Measurements from ENCODE around the gene SMOC2.
"Not testable (repeated sequence)": the region's sequence is repeated elsewhere in the genome, so short reads cannot be mapped to it uniquely, and the experiment has no call there.

SMOC2 gene

DNA sequence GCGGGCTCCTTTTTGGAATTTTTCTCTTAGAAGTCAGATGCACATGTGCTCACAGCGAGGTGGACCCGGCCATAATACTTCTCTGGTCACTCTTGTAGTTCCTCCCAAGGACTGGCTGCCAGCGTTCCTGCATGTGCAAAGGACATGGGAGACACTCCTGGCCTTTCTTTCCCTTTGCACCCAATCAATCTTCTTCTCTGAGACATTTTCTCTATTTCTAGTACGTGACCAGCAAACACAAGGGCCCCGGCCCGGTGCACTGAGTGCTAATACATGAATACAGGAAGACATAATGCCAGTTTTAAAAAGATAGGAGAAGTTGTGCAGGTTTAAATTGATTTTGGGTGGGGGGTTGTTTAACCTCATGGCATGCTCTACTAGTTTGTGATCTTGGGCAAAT is 233.6 kb downstream of the SMOC2 start:
- DNase-seq (ENCODE audit: low read depth in 1 of 2, low spot score in 1 of 2) = no peak

DNA sequence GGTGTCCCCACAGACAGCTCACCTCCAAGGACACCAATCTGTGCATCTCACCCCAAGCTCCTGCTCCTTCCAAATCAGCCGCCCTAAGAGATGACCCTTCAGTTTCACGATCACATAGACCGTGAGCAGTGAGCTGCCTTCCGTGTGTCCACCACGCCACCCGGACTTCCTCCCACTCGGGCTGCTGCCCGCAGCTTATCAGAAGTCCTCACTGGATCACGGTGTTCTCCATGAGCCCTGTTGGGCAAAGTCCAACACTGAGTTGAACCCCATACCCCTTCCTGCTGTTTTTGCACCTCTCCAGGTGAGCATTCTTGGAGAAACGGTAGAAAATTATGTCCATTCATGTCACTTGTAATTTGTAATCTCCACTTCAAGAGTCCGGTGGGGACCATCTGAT is 234.4 kb downstream of the SMOC2 start:
- no peak for DNase-seq (ENCODE audit: low read depth in 1 of 2, low spot score in 1 of 2)

DNA sequence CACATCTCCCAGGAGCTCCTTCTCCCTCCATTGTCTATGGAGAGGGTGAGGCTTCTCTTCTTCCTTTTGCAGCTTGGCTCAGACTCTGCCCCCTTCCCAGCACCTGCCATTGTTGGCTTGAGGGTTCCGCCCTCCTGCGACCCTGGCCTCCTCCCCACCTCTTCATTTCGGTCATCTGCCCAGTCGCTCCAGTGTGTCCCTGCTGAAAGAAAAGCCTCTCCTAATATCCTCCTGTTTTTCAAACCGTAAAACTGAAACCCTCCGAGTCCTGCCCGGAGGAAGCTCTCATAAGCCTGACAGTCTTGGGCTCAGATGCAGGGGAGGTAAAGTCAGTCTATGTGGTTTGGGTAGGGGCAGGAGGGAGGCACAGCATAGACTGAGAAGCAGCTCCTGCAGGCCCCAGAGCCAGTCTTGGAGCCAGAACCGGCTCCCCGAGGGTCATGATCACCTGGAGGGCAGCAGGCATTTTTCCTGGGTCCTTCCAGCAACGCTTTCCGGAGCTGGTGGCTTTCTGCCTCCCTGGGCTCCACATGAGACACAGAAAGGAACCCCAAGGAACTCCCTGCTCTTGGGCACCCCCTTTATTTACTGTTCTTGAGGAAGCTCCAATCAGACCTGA is 235.1 kb downstream of the SMOC2 start:
- DNase-seq (ENCODE audit: low read depth in 1 of 2, low spot score in 1 of 2) = no peak

DNA sequence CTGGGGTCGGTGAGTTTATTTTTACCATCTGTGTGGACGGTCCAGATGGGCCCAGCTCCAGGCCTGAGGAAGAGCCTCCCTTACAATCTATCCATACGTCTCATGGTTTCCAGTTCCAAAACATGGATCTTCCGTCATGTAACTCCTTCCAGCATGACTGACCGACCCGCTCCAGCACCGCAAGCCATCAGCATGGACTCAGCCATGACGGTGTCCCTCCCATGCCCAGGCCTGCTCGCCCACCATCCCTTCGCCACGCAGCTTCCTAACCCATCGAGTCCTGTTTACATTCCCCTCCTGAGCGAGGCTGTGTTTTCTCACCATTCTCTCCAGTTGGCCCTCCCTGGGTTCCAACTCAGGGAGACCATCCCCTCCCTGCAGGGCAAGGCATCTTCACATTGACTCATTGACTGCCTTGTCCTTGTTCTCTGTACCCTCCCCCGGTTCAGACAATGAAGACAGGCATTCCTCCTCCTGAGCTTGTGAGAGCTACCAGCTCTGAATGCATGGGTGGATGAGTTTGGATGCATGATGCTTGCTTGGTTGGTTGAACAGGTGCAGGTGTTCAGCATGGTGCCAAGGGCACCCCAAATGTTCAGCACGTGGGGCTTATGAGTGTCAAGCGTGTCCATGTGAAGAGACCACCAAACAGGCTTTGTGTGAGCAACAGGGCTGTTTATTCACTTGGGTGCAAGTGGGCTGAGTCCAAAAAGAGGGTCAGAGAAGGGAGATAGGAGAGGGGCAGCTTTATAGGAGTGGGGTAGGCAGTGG is 235.8 kb downstream of the SMOC2 start:
- no peak for DNase-seq (ENCODE audit: low read depth in 1 of 2, low spot score in 1 of 2)

DNA sequence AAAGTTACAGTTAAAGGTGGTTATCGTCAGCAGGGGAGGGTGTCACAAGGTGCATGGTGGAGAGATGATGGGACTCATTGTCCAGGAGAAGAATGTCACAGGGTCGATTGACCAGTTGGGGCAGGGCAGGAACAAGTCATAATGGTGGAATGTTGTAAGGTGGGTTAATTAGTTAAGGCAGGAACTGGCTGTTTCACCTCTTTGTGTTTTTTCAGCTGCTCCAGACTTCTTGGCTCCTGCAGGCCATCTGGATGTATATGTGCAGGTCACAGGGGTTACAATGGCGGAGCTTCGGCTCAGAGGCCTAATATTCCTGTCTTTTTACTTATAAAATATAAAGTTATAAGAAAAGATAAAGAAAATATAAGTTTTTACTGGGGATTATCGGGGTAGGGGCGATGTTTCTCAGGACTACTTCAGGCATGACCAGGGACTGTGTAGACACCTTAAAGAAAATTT is 236.4 kb downstream of the SMOC2 start:
- DNase-seq (ENCODE audit: low read depth in 1 of 2, low spot score in 1 of 2) = not testable (repeated sequence)

DNA sequence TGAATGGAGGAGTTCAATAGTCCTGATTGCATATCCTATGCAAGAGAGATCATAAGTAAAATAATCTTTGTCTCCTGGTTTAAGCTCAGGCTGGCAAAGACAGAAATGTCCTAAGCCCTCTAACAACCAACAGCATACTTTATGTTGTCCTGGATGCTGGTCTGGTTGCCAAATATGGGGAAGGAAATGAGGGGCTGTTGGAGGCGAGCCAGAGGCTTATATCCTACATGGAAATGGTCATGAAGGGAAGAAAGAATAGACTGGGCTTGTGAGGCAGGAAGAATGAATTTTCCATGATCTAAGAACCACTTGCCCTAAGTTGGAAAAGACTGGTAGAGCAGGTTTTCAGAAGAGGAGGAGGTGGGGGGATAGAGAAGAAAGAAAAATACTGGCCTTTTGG is 237.1 kb downstream of the SMOC2 start:
- DNase-seq (ENCODE audit: low read depth in 1 of 2, low spot score in 1 of 2) = no peak

DNA sequence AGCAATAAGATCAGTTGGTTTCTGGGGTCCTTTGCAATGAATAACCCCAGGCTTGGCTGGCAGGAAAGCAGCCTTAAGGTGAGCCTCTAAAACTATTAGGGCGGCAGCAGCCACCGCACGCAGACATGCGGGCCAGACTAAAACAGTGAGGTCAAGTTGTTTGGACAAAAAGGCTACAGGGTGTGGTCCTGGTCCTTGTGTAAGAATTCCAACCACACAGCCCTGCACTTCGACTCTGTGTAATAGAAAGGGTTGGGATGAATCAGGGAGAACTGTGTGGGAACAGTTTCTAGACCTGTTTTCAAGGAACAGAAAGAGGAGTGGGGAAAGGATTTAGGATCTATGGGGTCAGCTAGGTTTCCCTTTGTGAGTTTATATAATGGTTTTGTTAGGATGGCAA is 237.6 kb downstream of the SMOC2 start:
- DNase-seq (ENCODE audit: low read depth in 1 of 2, low spot score in 1 of 2) = no peak

DNA sequence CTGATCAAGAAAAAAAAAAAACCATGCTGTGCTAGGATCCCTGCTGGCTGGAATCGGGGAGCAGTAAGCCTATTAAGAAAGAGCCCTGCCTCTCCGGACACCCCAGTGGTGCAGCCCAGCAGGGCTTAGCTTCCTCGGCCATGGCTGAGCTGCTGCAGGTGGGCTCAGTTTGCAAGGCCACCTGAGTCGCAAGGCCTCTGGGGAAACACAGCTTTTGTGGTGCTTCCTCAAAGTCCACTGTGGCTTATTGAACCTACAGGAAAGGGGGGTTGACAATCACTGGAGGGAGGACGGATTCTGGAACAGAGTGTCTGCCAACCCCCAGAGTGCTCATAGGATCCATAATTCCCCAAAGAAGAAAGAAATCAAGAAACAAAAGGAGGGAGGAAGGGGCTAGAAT is 240.8 kb downstream of the SMOC2 start:
- no peak for DNase-seq (ENCODE audit: low read depth in 1 of 2, low spot score in 1 of 2)

DNA sequence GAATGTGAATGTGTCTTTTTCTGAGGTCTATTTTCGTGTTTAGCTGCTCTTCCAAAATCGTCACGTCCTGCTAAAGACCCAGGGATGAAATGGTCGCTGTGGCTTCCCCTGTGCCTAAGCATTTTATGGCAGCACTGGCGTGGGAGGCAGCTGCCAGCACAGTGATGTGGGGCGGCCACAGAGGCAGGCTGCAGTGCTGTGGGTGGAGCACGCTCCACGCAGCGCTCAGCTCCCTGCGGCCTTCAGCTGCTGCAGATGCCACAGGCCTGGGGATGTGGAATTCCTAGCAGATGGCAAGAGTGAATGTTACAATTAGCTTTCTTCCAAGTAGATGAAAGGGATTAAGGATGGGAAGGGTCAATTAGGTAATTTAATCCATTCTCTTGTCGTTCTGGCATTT is 242.6 kb downstream of the SMOC2 start:
- DNase-seq (ENCODE audit: low read depth in 1 of 2, low spot score in 1 of 2) = no peak

DNA sequence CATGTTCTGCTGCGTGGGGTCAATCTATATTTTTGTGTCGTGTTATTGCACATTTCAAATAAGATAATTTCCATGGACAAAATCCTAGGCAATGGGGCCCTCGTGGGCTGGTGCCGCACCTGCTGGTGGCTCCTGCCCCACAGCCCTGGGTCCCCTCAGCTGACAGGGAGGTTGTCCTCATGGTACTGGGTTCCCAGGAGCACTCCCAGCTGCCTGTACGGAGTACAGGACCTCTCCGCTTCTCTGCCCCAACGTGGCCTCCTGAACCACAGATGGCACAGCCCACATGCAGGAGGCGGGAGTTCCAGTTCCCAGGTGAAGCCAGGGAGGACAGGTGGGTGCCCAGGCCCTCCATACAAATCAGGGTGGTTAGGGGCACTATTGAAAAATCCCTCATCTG is 243.5 kb downstream of the SMOC2 start:
- no peak for DNase-seq (ENCODE audit: low read depth in 1 of 2, low spot score in 1 of 2)

DNA sequence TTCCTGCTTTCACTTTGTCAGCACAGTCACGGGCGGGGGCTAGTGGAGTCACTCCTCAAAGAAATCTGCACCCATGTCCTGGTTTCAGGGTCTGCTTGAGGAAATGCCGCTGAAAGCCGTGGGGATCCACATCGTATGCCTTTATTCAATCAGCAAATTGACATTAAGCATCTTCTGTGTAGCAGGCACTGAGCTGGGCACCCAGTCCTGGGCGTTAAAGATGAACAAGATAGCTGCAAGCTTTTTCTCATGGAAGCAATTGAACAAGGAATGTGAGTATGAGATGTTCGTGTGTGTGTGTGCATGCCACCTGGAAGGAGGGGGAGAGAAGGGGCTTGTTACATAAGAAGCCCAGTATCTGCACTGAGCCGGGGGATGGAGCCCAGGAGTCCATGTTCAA is 243.9 kb downstream of the SMOC2 start:
- no peak for DNase-seq (ENCODE audit: low read depth in 1 of 2, low spot score in 1 of 2)

DNA sequence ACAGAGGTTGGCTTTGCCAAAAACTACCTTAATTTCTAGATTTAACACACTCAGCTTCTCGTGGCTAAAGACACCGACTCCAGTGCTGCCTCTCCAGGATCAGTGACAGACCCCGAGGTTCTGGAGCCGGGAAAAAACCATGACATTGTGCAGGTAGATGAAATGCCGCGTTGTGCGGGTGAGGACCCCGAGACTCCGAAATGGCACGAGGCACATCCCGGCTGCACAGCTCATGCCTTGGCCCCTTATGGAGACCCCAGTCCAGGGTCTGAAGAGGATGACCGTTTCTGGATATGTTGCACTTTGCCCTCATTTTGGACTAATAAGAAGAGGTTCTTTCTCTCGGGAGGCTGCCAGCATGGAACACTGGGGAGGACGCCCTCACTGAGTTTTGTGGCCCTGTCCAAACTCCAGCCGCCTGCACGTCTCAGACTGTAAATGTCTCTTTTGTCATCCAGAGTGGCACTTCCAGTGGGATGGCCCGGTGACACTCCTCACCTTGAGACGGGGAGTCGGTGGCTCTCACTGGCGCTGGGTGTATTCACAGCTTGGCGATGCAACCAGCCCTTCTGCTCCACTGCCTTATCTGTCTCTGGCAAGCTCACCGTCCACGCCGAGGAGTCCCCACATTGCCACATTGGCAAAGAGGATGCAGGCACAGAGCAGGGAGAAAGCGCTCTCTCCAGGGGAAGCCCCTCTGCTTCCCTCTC is 245.2 kb downstream of the SMOC2 start:
- no peak for DNase-seq (ENCODE audit: low read depth in 1 of 2, low spot score in 1 of 2)

DNA sequence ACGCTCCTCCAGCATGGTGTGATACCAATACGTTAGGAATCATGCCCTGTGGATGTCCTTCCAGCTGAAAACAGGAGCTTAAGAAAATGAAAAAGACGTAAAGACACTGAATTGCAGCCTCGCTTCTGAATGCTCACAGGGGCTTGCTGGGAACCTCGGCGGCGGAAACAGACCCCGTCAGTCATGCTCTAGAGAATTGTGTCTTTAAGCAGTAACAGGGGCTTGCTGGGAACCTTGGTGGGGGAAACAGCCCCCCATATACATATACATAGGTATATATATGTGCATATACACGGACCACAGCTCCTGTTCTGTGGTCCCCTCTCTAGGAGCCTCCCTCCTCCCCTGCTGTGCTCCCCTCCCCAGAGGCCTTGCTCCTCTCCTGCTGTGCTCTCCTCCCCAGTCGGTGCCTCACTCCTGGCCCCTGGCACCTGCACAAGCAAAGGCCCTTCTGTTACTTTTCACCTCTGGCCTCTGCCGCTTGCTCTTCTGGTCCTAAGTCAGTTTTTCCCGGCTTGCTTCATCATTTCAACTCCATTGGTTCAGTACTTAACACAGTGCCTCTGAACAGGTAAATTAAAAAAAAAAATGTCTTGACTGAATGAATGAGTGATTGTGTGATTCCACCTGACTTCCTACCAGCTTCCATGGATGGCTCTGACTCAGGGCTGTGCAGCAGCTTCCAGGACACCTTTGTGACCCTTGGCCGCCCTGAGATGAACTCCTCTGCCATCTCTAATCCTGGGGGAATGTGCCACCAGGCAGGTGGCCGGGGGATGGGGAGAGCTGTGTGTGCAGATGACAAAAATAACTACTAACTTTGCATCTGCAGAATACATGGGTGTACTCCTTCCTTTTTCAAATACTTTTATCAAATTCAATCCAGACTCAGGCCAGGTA is 246.1 kb downstream of the SMOC2 start:
- DNase-seq (ENCODE audit: low read depth in 1 of 2, low spot score in 1 of 2) = no peak

DNA sequence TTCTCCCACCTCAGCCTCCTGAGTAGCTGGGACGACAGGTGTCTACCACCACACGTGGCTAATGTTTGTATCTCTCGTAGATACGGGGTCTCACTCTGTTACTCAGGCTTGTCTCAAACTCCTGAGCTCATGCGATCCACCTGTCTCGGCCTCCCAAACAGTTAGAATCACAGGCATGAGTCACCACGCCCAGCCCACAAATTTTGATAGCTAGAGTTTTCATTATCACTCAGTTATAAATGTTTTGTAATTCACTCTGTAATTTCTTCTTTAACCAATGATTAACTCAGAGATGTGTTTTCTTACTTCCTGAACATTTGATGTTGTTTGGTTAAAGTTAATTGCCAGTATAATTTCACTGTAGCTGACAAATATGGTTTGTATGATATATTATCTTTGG is 249.3 kb downstream of the SMOC2 start:
- DNase-seq (ENCODE audit: low read depth in 1 of 2, low spot score in 1 of 2) = no peak

DNA sequence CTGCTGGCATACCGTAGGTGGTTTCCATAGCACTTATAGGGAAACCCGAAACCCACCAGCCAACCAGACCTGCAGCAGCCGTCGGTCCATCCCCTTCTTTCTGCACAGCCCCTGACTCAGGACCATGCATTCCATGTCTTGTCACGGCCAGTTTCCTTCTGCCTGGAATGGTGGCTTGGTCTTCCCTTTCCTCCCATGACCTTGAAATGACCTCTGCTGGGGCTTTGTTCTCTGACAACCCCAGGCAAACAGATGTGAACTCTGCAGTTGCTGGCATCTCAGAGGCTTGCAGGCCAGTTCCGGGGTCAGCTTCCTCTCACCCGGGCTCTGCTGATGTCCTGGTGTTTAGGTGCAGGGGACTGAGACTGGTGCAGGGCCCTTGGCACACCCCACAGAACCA is 250.8 kb downstream of the SMOC2 start:
- no peak for DNase-seq (ENCODE audit: low read depth in 1 of 2, low spot score in 1 of 2)

DNA sequence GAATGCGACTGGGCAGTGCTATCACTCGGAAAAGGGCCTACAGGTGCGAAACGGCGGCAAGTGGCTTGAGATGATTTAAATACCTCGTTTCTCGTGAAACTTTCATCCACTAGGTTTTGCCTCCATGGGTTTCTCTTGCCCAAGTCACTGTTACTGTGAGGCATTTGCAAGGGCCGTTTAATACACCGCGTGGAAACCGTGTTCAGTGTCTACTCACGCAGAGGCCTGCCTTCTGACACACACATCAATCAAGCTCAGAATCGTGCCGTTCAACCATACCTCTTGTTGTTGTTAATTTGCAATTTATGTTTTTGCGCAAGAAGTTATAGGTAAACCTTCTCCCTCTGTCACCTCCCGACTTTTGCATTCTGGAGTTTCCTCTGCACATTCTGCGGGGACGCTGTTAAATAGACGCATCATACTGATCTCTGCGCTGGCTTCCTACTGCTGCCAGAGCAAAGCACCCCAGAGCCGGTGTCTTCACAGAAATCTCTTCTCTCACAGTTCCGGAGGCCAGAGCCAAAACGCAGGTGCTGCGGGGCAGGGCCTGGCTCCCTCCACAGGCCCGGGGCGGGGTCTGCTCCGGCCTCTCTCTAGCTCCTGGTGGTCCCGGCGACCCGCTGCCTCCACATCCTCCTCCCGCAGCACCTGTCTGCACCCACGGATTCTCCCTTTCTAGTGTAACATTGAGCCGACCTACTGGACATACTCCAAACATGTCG is 251.4 kb downstream of the SMOC2 start:
- DNase-seq (ENCODE audit: low read depth in 1 of 2, low spot score in 1 of 2) = no peak

DNA sequence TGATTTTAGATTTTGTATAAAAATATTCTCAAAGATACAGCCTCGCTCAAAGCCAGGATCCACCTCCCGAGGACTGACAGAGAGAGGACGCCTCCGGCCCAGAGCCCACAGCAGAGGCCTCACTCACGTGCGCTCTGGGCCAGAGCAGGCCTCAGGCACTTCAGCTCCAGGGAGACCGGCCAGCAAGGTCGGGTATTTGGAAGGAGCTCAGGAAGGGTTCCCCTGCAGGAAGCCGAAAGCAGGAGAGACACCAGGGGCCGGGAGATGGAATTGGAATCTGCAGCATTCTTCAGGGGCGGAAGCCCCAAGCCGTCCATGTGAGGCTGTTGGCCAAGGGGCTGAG is 251.9 kb downstream of the SMOC2 start:
- DNase-seq (ENCODE audit: low read depth in 1 of 2, low spot score in 1 of 2) = not testable (repeated sequence)

DNA sequence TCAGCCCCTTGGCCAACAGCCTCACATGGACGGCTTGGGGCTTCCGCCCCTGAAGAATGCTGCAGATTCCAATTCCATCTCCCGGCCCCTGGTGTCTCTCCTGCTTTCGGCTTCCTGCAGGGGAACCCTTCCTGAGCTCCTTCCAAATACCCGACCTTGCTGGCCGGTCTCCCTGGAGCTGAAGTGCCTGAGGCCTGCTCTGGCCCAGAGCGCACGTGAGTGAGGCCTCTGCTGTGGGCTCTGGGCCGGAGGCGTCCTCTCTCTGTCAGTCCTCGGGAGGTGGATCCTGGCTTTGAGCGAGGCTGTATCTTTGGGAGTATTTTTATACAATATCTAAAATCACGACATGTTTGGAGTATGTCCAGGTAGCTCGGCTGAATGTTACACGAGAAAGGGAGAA is 253.8 kb downstream of the SMOC2 start:
- not testable (repeated sequence) for DNase-seq (ENCODE audit: low read depth in 1 of 2, low spot score in 1 of 2)

DNA sequence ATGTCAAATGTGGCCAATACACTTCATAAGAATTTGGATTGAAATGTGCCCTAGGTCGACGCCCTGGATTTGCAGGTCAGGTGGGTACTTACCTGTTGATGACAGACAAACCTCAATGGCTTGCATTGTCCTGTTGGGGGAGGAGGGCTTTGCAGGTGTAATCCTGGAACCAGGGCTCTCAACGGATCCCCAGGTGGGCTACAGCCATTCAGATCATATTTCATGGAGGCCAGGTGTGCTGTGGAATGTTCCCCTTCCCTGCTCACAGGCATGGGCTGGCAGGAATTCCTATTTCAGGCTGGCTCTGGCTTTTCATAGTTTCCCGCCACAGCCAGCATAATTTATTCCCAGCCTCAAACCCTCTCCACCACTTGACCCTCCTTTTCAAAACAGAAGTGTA is 254.7 kb downstream of the SMOC2 start:
- DNase-seq (ENCODE audit: low read depth in 1 of 2, low spot score in 1 of 2) = no peak

DNA sequence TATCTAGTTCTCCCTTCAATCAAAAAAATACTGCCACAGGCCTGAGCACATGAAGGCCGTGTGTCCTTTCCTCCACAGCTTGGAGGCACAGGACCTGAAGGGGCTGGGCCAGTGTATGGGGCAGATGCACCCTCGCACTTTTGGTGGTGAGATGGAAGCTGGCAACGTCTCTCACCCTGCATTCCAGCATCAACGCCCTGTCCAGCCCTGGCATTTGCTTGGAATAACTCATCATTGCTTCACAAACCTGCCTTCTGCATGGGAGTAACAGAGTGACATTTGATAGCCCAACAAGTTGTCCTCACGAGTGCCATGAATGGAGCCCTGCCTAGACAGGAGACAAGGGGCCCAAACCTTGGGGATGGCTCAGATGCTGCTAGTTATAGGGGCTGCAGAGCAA is 257.9 kb downstream of the SMOC2 start:
- DNase-seq (ENCODE audit: low read depth in 1 of 2, low spot score in 1 of 2) = no peak

All from activated T-helper 1 cell treated with anti-CD3 and anti-CD28 coated beads, Interleukin-2, amount 50 U/mL, for 16 hours (primary cell).